MM.1S (cell line): ENCODE data around the gene CD96.

Source experiments
- DNase-seq: peaks from one replicate; pipeline ENCODE4 v3.0.0-alpha.2; 2015
- H2AFZ ChIP-seq: fragments of 300-600 bp; sonication (generic); 2 replicates; pipeline ENCODE4 v1.6.0; 2016; ENCODE audit warnings: antibody characterized with exemption, low read length
- H3F3A ChIP-seq: fragments of 300-600 bp; sonication (generic); 2 replicates; pipeline ENCODE4 v1.6.1; 2016; ENCODE audit warnings: mild to moderate bottlenecking, antibody characterized with exemption, low read length, moderate library complexity, mixed read lengths; ENCODE audit not compliant: insufficient read depth
- H3K27ac ChIP-seq: fragments of 300-600 bp; sonication (generic); 2 replicates; pipeline ENCODE4 v1.5.1; 2016; ENCODE audit warnings: mild to moderate bottlenecking, low read length
- H3K27me3 ChIP-seq: fragments of 300-600 bp; sonication (generic); replicated peaks from 2 replicates; pipeline ENCODE4 v1.6.0; 2016; ENCODE audit warnings: low read length; ENCODE audit not compliant: insufficient read depth
- H3K36me3 ChIP-seq: fragments of 300-600 bp; sonication (generic); replicated peaks from 2 replicates; pipeline ENCODE4 v1.6.1; 2016; ENCODE audit warnings: mild to moderate bottlenecking, low read length, mixed read lengths; ENCODE audit not compliant: insufficient read depth
- H3K4me1 ChIP-seq: fragments of 300-600 bp; sonication (generic); 2 replicates; pipeline ENCODE4 v1.6.1; 2016; ENCODE audit warnings: low read length, mixed read lengths
- H3K4me2 ChIP-seq: fragments of 300-600 bp; sonication (generic); 2 replicates; pipeline ENCODE4 v1.6.0; 2016; ENCODE audit warnings: low read depth, low read length
- H3K4me3 ChIP-seq: fragments of 300-600 bp; sonication (generic); 2 replicates; pipeline ENCODE4 v1.5.1; 2016; ENCODE audit warnings: low read length, mixed read lengths
- H3K79me2 ChIP-seq: fragments of 300-600 bp; sonication (generic); 2 replicates; pipeline ENCODE4 v1.6.1; 2016; ENCODE audit warnings: mixed run types, low read length, mixed read lengths
- H3K9ac ChIP-seq: fragments of 300-600 bp; sonication (generic); 2 replicates; pipeline ENCODE4 v1.6.1; 2016; ENCODE audit warnings: low read length, mixed read lengths
- H3K9me2 ChIP-seq: fragments of 300-600 bp; sonication (generic); replicated peaks from 2 replicates; pipeline ENCODE4 v1.6.1; 2016; ENCODE audit warnings: mild to moderate bottlenecking, low read length, mixed read lengths; ENCODE audit not compliant: insufficient read depth
- H3K9me3 ChIP-seq: fragments of 300-600 bp; sonication (generic); replicated peaks from 2 replicates; pipeline ENCODE4 v1.6.1; 2016; ENCODE audit warnings: mild to moderate bottlenecking, low read length, mixed read lengths; ENCODE audit not compliant: insufficient read depth
- H4K20me1 ChIP-seq: fragments of 300-600 bp; sonication (generic); 2 replicates; pipeline ENCODE4 v1.6.1; 2016; ENCODE audit warnings: mild to moderate bottlenecking, low read length, moderate library complexity, mixed read lengths; ENCODE audit not compliant: insufficient read depth
- EZH2 ChIP-seq: fragments of 300-600 bp; sonication (generic); optimal IDR thresholded peaks from 2 replicates; pipeline ENCODE3; 2017; ENCODE audit warnings: low read depth, mild to moderate bottlenecking, antibody characterized with exemption, low read length, mixed read lengths
- EZH2phosphoT487 ChIP-seq: fragments of 300-600 bp; sonication (generic); IDR thresholded peaks from 2 replicates; pipeline ENCODE4 v1.6.1; 2018; ENCODE audit warnings: antibody characterized with exemption, low read length
- TF ChIP-seq, protein P1 (sequence below): fragments of 300-600 bp; sonication (generic); IDR thresholded peaks from 2 replicates; pipeline ENCODE4 v1.5.1; 2016; ENCODE audit warnings: antibody characterized with exemption, low read length, mixed read lengths

The CD96 gene

DNA sequence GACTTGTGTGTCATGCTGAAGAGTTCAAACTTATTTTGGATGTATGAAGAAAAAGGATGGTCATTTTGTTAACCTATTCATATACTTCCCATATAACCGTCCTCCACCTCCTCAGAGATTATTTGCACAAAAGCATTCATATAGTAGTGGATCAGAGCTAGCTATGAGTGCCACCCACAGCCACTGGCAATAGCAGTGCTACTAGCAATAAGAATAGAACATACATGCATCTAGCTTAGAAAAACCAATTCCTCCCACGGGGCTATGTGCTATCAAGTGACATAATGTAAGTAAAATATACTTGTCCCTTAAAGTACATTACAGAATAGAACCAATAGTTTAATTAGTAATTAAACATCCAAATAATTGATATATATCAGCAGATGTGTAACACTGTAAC lies 63.5 kb downstream of the CD96 start:
- no peaks in the 10 kb centered on the region for H4K20me1 ChIP-seq
- no peak overlapping the region for H3K4me3 ChIP-seq
- DNase-seq, result no peak
- no peak overlapping the region for H3K9ac ChIP-seq
- H3F3A ChIP-seq, result no peaks in the 10 kb centered on the region
- H3K9me3 ChIP-seq, result no peaks in the 10 kb centered on the region
- H3K4me1 ChIP-seq, result peaks cover 9% of the 10 kb centered on the region
- H3K9me2 ChIP-seq, result no peaks in the 10 kb centered on the region
- no peaks in the 10 kb centered on the region for H3K36me3 ChIP-seq
- no peaks in the 10 kb centered on the region for H3K27me3 ChIP-seq
- TF ChIP-seq, protein P1, sequence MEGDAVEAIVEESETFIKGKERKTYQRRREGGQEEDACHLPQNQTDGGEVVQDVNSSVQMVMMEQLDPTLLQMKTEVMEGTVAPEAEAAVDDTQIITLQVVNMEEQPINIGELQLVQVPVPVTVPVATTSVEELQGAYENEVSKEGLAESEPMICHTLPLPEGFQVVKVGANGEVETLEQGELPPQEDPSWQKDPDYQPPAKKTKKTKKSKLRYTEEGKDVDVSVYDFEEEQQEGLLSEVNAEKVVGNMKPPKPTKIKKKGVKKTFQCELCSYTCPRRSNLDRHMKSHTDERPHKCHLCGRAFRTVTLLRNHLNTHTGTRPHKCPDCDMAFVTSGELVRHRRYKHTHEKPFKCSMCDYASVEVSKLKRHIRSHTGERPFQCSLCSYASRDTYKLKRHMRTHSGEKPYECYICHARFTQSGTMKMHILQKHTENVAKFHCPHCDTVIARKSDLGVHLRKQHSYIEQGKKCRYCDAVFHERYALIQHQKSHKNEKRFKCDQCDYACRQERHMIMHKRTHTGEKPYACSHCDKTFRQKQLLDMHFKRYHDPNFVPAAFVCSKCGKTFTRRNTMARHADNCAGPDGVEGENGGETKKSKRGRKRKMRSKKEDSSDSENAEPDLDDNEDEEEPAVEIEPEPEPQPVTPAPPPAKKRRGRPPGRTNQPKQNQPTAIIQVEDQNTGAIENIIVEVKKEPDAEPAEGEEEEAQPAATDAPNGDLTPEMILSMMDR, result no peak
- TF ChIP-seq EZH2 (no peak), EZH2phosphoT487 (no peak)
- no peak overlapping the region for H3K4me2 ChIP-seq
- no peak overlapping the region for H3K27ac ChIP-seq
- H3K79me2 ChIP-seq, result no peaks in the 10 kb centered on the region
- no peak overlapping the region for H2AFZ ChIP-seq

DNA sequence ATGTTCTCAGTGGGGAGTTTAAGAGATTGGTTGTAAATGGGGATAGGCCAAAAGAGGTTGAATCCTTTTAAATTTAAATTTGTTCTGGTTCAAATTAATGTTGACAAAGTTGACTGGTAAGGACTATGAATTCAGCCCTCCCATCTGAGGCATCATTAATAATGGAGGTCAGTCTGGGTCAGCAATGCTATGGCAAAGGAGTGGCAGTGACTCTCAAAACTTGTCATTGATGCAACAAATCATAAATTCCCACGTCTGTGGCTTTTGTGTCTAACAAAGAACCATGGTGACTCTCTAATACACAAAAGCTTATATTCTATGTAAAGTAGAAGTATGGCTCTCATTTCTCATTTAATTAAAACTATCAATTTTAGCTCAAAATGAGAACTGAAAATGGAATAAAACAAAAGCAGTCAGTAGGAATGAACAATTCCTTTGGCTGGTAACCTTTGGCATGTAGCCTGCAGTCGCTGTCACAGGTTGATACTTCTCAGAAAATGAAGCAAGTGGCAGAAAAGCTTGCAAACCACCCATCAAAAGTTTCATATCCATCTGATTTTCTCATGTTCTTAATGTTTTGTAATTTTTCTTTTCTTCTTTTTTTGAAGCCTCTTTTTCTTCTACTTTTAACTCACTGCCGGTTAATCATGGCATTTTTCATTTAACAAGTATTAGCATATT lies 65.4 kb downstream of the CD96 start:
- Histone ChIP-seq H3K9me2 (no peaks in the 10 kb centered on the region), H3K36me3 (no peaks in the 10 kb centered on the region), H3K27me3 (no peaks in the 10 kb centered on the region), H3K79me2 (no peaks in the 10 kb centered on the region), H3K9ac (no peak overlapping the region), H3F3A (no peaks in the 10 kb centered on the region), H3K4me3 (no peak overlapping the region), H3K27ac (no peak overlapping the region), H3K9me3 (no peaks in the 10 kb centered on the region), H4K20me1 (no peaks in the 10 kb centered on the region), H3K4me1 (peaks cover 14% of the 10 kb centered on the region), H3K4me2 (no peak overlapping the region), H2AFZ (no peak overlapping the region)
- no peak for DNase-seq
- no peak for TF ChIP-seq EZH2phosphoT487

DNA sequence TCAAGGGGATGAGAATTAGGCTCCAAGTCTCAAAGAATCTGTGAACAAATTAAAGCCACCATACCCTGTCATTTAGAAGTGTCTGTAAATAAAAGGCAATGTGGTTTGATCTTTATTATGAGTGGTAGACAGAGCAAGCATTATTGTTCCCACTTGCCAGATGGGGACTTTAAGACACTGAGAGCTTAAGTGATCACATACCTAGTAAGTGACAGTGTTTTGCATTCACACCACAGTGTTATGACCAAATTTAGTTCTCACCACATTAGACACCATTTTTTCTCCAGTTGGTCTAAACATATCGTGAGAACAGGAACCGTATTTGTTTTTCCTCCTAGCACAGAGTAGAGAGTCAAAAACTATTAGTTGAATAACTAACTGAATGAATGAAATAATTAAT lies 66.4 kb downstream of the CD96 start:
- TF ChIP-seq EZH2phosphoT487, result no peak
- TF ChIP-seq, protein P1, result no peak
- no peak for TF ChIP-seq EZH2
- H3K27ac ChIP-seq, result no peak overlapping the region
- H4K20me1 ChIP-seq, result no peaks in the 10 kb centered on the region
- no peak overlapping the region for H3K4me2 ChIP-seq
- H3K79me2 ChIP-seq, result no peaks in the 10 kb centered on the region
- no peaks in the 10 kb centered on the region for H3K36me3 ChIP-seq
- H3K9me3 ChIP-seq, result no peaks in the 10 kb centered on the region
- no peak overlapping the region for H3K9ac ChIP-seq
- H3K27me3 ChIP-seq, result no peaks in the 10 kb centered on the region
- no peak overlapping the region for H3K4me3 ChIP-seq
- no peak overlapping the region for H2AFZ ChIP-seq
- H3F3A ChIP-seq, result no peaks in the 10 kb centered on the region
- H3K9me2 ChIP-seq, result no peaks in the 10 kb centered on the region
- peaks cover 14% of the 10 kb centered on the region for H3K4me1 ChIP-seq
- DNase-seq, result no peak

DNA sequence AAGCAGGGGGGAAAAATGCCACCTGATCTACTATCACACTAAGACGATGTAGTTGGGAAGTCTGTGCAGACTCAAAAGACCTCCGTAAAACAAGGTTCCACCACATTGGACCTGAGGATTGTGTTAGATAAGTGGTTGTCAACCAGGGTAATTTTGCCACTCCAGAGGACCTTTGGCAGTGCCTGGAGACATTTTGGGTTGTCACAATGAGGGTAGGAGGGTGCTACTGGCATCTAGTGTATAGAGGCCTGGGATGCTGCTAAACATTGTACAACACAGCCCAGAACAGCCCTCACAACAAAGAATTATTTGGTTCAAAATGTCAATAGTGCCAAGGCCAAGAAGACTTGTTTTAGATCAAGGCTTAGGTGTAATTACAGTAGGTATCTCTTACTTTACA lies 67.7 kb downstream of the CD96 start:
- Histone ChIP-seq H3K36me3 (no peaks in the 10 kb centered on the region), H3K4me3 (no peak overlapping the region), H3K9me2 (no peaks in the 10 kb centered on the region), H3F3A (no peaks in the 10 kb centered on the region), H3K4me2 (no peak overlapping the region), H3K79me2 (no peaks in the 10 kb centered on the region), H3K27ac (no peak overlapping the region), H3K9ac (no peak overlapping the region), H2AFZ (no peak overlapping the region), H3K27me3 (no peaks in the 10 kb centered on the region), H3K4me1 (peaks cover 14% of the 10 kb centered on the region), H4K20me1 (no peaks in the 10 kb centered on the region), H3K9me3 (no peaks in the 10 kb centered on the region)
- no peak for DNase-seq
- TF ChIP-seq EZH2 (no peak), EZH2phosphoT487 (no peak)
- TF ChIP-seq, protein P1, result no peak
